Measurements from ENCODE around the gene LONP1. TPM values are rescaled to one million over a fixed set of nuclear protein-coding genes. Genes with fewer than 3 reads are reported as not detected.

LONP1 gene
- total RNA-seq, 1 experiment from 2014 or later = 180 TPM

GRCh38 chr19:5682107-5682482, 37.9 kb downstream of the LONP1 start:
- Histone ChIP-seq H3K27me3 (ENCODE audit: insufficient read depth, low read length) (no peaks in the 10 kb centered on the region), H4K20me1 (ENCODE audit: insufficient read depth) (no peaks in the 10 kb centered on the region), H3K79me2 (ENCODE audit: insufficient read depth, low read length) (peaks cover 12% of the 10 kb centered on the region), H3K4me2 (ENCODE audit: low read length) (no peak overlapping the region), H3K4me3 (replicated peaks in 1 of 2; ENCODE audit: low read depth in 1 of 2, low read length in 2 of 2) (no peak overlapping the region), H3K9me3 (ENCODE audit: control insufficient read depth in 1 of 2, insufficient read depth in 1 of 2, low read depth in 1 of 2, low read length in 2 of 2) (no peaks in the 10 kb centered on the region), H2AFZ (ENCODE audit: low read depth, low read length, poor library complexity, severe bottlenecking) (no peak overlapping the region), H3K9ac (ENCODE audit: low read length) (no peak overlapping the region), H3K27ac (ENCODE audit: low read depth, low read length) (no peak overlapping the region), H3K4me1 (ENCODE audit: control insufficient read depth in 1 of 2, insufficient read depth in 2 of 2, low read length in 2 of 2) (peaks cover 9 to 29% of the 10 kb centered on the region in 2 experiments; a peak in 3 of 4 replicates), H3K9me2 (ENCODE audit: insufficient read depth) (no peaks in the 10 kb centered on the region), H3K36me3 (ENCODE audit: control insufficient read depth in 1 of 2, insufficient read depth in 2 of 2, low read length in 2 of 2) (no peaks in the 10 kb centered on the region)
- no peak for DNase-seq (ENCODE audit: low read depth, low spot score)
- ChIA-PET RAD21 (ENCODE audit: low non-redundant PET in 1 of 2, low total read pairs in 2 of 2, uncharacterized antibody in 2 of 2, unreplicated experiment in 2 of 2) (no interaction called here), POLR2A (interaction anchor here (0.6 to 1.2 kb wide), 2 partner anchors 8 to 38 kb away, joined by 3 read pairs; partner anchors contain the start of genes CATSPERD, LONP1 and RPL36), CTCF (no interaction called here)
- no peak for ATAC-seq
- BruUV-seq (replicated peaks) = no TSS peak
- no peak for TF ChIP-seq EZH2 (IDR thresholded peaks at IDR 0.05)
- no peak for TF ChIP-seq EGR1 (IDR thresholded peaks at IDR 0.05; ENCODE audit: low read depth)
- no peak for TF ChIP-seq TCF7L2 (IDR thresholded peaks at IDR 0.05; ENCODE audit: borderline replicate concordance, extremely low read depth, insufficient read depth, insufficient read length)
- TF ChIP-seq MAX (IDR thresholded peaks at IDR 0.05) = no peak
- no peak for TF ChIP-seq CBX3 (IDR thresholded peaks at IDR 0.05; ENCODE audit: low read depth)
- no peak for TF ChIP-seq POLR2A (IDR thresholded peaks at IDR 0.05; ENCODE audit: borderline replicate concordance, extremely low read depth, insufficient read depth, insufficient read length)
- no peak for TF ChIP-seq ELF1 (IDR thresholded peaks at IDR 0.05; ENCODE audit: borderline replicate concordance, low read depth)
- TF ChIP-seq ZFX (IDR thresholded peaks at IDR 0.05) = no peak
- TF ChIP-seq REST (IDR thresholded peaks at IDR 0.05; ENCODE audit: low read depth) = no peak
- TF ChIP-seq SP1 (IDR thresholded peaks at IDR 0.05; ENCODE audit: low read depth) = no peak
- no peak for TF ChIP-seq ATF3 (IDR thresholded peaks at IDR 0.05)
- TF ChIP-seq CTCF (IDR thresholded peaks at IDR 0.05 in 2 of 3, conservative IDR thresholded peaks at IDR 0.05 in 1 of 3; ENCODE audit: borderline replicate concordance in 1 of 3, insufficient read depth in 1 of 3, low read depth in 2 of 3, low read length in 2 of 3) = no peak
- TF ChIP-seq EZH2phosphoT487 (IDR thresholded peaks at IDR 0.05; ENCODE audit: borderline replicate concordance) = no peak
- TF ChIP-seq SRF (IDR thresholded peaks at IDR 0.05; ENCODE audit: low read depth) = no peak
- TF ChIP-seq JUND (IDR thresholded peaks at IDR 0.05) = no peak
- no peak for TF ChIP-seq CEBPB (IDR thresholded peaks at IDR 0.05; ENCODE audit: low read depth)
- intact Hi-C loops (cut with micrococcal nuclease) = no loop called here
